Sigmoid colon (tissue), 7 donors: ENCODE measurements around the gene PARP12. TPM values are rescaled to one million over a fixed set of nuclear protein-coding genes. Genes with fewer than 3 reads are reported as not detected.

Experiments
- DNase-seq: peaks from one replicate; pipeline ENCODE4 v3.0.0-alpha.2; 2019
- H3K27ac ChIP-seq, 4 donors: fragments of 200-600 bp; sonication (generic); one replicate each; pipeline ENCODE4 v1.5.1; 2016 to 2019; ENCODE audit warnings: mild to moderate bottlenecking in 1 of 4
- H3K27me3 ChIP-seq, 3 donors: fragments of 200-600 bp; sonication (generic); one replicate each; pipeline ENCODE4 v1.5.1; 2019; ENCODE audit warnings: mild to moderate bottlenecking in 1 of 3
- H3K36me3 ChIP-seq, 4 donors: fragments of 200-600 bp; sonication (generic); one replicate each; pipeline ENCODE4 v1.5.1; 2016 to 2019
- H3K4me1 ChIP-seq, 4 donors: fragments of 200-600 bp; sonication (generic); one replicate each; pipeline ENCODE4 v1.5.1; 2017 to 2019
- H3K4me3 ChIP-seq, 4 donors: fragments of 200-600 bp; sonication (generic); one replicate each; pipeline ENCODE4 v1.5.1; 2017 to 2019; ENCODE audit warnings: mild to moderate bottlenecking in 2 of 4, moderate library complexity in 1 of 4
- H3K9me3 ChIP-seq, 4 donors: fragments of 200-600 bp in 3 of 4; sonication (generic) in 3 of 4; one replicate each; pipeline versions ENCODE4 v1.5.1 to v1.6.1; 2013 to 2019
- CTCF ChIP-seq, 4 experiments: fragments of 450-650 bp in 3 of 4; fragments of 200-600 bp in 1 of 4; IDR thresholded peaks; one replicate each; pipeline ENCODE4 v1.5.1; 2016 to 2019; ENCODE audit warnings: antibody characterized with exemption in 4 of 4, mild to moderate bottlenecking in 3 of 4, moderate library complexity in 2 of 4
- EP300 ChIP-seq, 4 donors: sonication (generic); formaldehyde crosslinking; IDR thresholded peaks; one replicate each; pipeline ENCODE4 v1.6.1; 2017; ENCODE audit warnings: antibody characterized with exemption in 4 of 4
- POLR2A ChIP-seq, 2 donors: fragments of 450-650 bp; IDR thresholded peaks; one replicate each; pipeline ENCODE4 v1.6.1; 2016; ENCODE audit warnings: antibody characterized with exemption in 2 of 2, mild to moderate bottlenecking in 2 of 2, moderate library complexity in 2 of 2
- POLR2AphosphoS5 ChIP-seq, 4 donors: sonication (generic); formaldehyde crosslinking; IDR thresholded peaks; one replicate each; pipeline ENCODE4 v1.6.1; 2017; ENCODE audit warnings: antibody characterized with exemption in 4 of 4
- WGBS, 2 donors: extraction: QIAGEN DNeasy Blood & Tissue Kit; methylation state at CpG; one replicate each; pipeline ENCODE4 v1.1.7; 2013; 5-methylcytosine and 5-hydroxymethylcytosine counted together
- intact Hi-C: fragments of 100-400 bp; cut with DNase I; formaldehyde crosslinking; loops from one replicate; pipeline ENCODE4 v1.15.1; 2023
- polyA plus RNA-seq, 3 donors: library from polyadenylated mRNA; stranded (reverse); fragments of 200-250 nt; gene quantifications; one replicate each; pipeline ENCODE4 v1.2.3, GENCODE V29; 2013
- total RNA-seq, 4 donors: library from RNA; depleted of rRNA; stranded (reverse); fragments of >200 nt; gene quantifications; one replicate each; pipeline ENCODE4 v1.1.0, GENCODE V29; 2016
- donor health status: healthy with polysubstance abuse.
- donor health status: Bipolar disorder and iron deficiency.
- donor health status: healthy.

Gene PARP12
- total and polyA plus RNA-seq, 7 donors = 20.6 to 49.5 (median 29.9) TPM

- H3K36me3 ChIP-seq = no peaks in the 10 kb centered on the region
- no peaks in the 10 kb centered on the region for H3K4me1 ChIP-seq
- H3K27me3 ChIP-seq = no peaks in the 10 kb centered on the region
- H3K9me3 ChIP-seq = no peaks in the 10 kb centered on the region
- no peak overlapping the region for H3K27ac ChIP-seq
- 89 to 91% methylated on average over 8 of the region's 8 CpGs for WGBS, 2 donors
- TF ChIP-seq POLR2A (IDR thresholded peaks at IDR 0.05) (no peak), POLR2AphosphoS5 (IDR thresholded peaks at IDR 0.05) (no peak), CTCF (IDR thresholded peaks at IDR 0.05) (no peak), EP300 (IDR thresholded peaks at IDR 0.05) (no peak)
- intact Hi-C loops = no loop called here
- no peak for DNase-seq
- H3K4me3 ChIP-seq = no peak overlapping the region
Observed at GRCh38 chr7:139993169-139993568, 69.6 kb downstream of the PARP12 start.

GRCh38 chr7:139992353-139993044 is 70.3 kb downstream of the PARP12 start:
- Histone ChIP-seq H3K9me3 (no peaks in the 10 kb centered on the region), H3K27ac (no peak overlapping the region), H3K27me3 (no peaks in the 10 kb centered on the region), H3K4me1 (no peaks in the 10 kb centered on the region), H3K4me3 (no peak overlapping the region), H3K36me3 (no peaks in the 10 kb centered on the region)
- intact Hi-C loops = no loop called here
- no peak for DNase-seq
- WGBS, 2 donors = 84 to 87% methylated on average over 14 of the region's 14 CpGs
- TF ChIP-seq EP300 (IDR thresholded peaks at IDR 0.05) = no peak
- no peak for TF ChIP-seq CTCF (IDR thresholded peaks at IDR 0.05)
- no peak for TF ChIP-seq POLR2AphosphoS5 (IDR thresholded peaks at IDR 0.05)
- no peak for TF ChIP-seq POLR2A (IDR thresholded peaks at IDR 0.05)

- TF ChIP-seq POLR2AphosphoS5 (IDR thresholded peaks at IDR 0.05) (no peak), CTCF (IDR thresholded peaks at IDR 0.05) (no peak), EP300 (IDR thresholded peaks at IDR 0.05) (no peak), POLR2A (IDR thresholded peaks at IDR 0.05) (no peak)
- Histone ChIP-seq H3K4me3 (no peak overlapping the region), H3K9me3 (no peaks in the 10 kb centered on the region), H3K4me1 (no peaks in the 10 kb centered on the region), H3K27ac (no peak overlapping the region), H3K36me3 (no peaks in the 10 kb centered on the region), H3K27me3 (no peaks in the 10 kb centered on the region)
- intact Hi-C loops = no loop called here
- no peak for DNase-seq
- WGBS, 2 donors = 82 to 87% methylated on average over 6 of the region's 6 CpGs
Observed at GRCh38 chr7:139991911-139992310, 70.8 kb downstream of the PARP12 start.

- Histone ChIP-seq H3K27ac (no peak overlapping the region), H3K27me3 (no peaks in the 10 kb centered on the region), H3K4me1 (no peaks in the 10 kb centered on the region), H3K9me3 (no peaks in the 10 kb centered on the region), H3K4me3 (no peak overlapping the region), H3K36me3 (no peaks in the 10 kb centered on the region)
- intact Hi-C loops = no loop called here
- TF ChIP-seq CTCF (IDR thresholded peaks at IDR 0.05) (no peak), EP300 (IDR thresholded peaks at IDR 0.05) (no peak), POLR2A (IDR thresholded peaks at IDR 0.05) (no peak), POLR2AphosphoS5 (IDR thresholded peaks at IDR 0.05) (no peak)
- no peak for DNase-seq
- 72 to 82% methylated on average over 5 of the region's 5 CpGs for WGBS, 2 donors
Observed at GRCh38 chr7:139991269-139991666, 71.5 kb downstream of the PARP12 start.
